Measurements from ENCODE around the gene PTCD2.

Gene PTCD2

DNA sequence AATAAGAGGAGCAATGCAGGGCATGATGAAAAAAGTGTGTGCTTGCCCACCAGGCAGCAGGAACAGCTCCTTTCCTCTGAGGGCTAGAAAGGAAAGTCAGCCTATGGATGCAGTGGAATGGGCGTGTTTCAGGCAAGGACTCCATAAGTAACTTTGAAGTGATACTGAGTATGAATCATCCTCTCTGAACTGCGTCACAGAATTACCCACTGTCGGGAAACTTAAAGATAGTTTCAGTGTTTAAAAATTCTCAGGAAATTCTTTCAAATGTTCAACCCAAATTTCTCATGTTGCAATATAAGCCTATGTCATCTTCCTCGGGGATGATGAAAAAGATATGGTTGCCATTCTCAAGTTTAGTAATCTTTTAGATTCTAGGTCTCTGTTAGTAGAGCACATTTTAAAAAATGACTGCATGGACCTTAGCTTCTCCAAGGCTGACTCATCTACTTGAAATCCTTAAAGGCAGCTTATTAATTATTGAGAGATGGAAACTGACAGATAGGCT, 27.7 kb downstream of the PTCD2 start:
- H3K4me3 ChIP-seq (ENCODE audit: low read depth, low read length), result no peak overlapping the region
- TF ChIP-seq, protein P1, sequence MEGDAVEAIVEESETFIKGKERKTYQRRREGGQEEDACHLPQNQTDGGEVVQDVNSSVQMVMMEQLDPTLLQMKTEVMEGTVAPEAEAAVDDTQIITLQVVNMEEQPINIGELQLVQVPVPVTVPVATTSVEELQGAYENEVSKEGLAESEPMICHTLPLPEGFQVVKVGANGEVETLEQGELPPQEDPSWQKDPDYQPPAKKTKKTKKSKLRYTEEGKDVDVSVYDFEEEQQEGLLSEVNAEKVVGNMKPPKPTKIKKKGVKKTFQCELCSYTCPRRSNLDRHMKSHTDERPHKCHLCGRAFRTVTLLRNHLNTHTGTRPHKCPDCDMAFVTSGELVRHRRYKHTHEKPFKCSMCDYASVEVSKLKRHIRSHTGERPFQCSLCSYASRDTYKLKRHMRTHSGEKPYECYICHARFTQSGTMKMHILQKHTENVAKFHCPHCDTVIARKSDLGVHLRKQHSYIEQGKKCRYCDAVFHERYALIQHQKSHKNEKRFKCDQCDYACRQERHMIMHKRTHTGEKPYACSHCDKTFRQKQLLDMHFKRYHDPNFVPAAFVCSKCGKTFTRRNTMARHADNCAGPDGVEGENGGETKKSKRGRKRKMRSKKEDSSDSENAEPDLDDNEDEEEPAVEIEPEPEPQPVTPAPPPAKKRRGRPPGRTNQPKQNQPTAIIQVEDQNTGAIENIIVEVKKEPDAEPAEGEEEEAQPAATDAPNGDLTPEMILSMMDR (IDR thresholded peaks at IDR 0.05; ENCODE audit: borderline replicate concordance, insufficient read depth, low read depth, low read length), result no peak

DNA sequence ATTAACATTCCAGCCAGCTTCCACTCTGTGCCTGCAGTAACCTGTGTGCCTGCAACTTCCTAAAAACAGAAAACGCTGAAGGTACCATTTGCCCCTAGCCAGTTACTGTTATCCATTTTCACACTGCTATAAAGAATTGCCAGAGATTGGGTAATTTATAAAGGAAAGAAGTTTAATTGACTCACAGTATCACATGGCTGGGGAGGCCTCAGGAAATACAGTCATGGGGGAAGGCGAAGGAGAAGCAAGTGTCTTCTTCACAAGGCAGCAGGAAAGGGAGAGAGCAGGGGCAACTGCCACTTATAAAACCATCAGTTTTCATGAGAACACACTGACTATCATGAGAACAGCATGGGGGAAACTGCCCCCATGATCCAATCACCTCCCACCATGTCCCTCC, 31.2 kb downstream of the PTCD2 start:
- H3K4me3 ChIP-seq (ENCODE audit: low read depth, low read length), result no peak overlapping the region
- TF ChIP-seq, protein P1 (IDR thresholded peaks at IDR 0.05; ENCODE audit: borderline replicate concordance, insufficient read depth, low read depth, low read length), result no peak

DNA sequence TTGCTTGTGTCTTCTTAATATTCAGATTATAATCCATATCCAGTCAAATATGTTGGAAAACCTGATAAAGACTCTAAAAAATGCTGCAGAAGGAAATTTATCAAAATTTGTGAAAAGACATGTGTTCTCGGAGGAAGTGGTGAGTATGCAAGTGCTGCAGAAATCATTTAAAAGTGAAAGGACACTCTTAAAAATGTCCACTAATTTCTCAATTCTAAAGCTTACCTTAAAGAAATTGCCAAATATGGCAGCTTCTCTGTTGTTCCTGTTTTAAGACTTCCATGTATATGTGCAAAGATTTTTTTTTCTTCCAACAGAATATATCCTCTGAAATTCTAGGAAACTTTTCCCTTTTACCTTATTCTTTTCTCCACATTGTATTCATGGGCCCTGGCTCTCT, 32.4 kb downstream of the PTCD2 start:
- TF ChIP-seq, protein P1 (IDR thresholded peaks at IDR 0.05; ENCODE audit: borderline replicate concordance, insufficient read depth, low read depth, low read length), result no peak
- no peak overlapping the region for H3K4me3 ChIP-seq (ENCODE audit: low read depth, low read length)

DNA sequence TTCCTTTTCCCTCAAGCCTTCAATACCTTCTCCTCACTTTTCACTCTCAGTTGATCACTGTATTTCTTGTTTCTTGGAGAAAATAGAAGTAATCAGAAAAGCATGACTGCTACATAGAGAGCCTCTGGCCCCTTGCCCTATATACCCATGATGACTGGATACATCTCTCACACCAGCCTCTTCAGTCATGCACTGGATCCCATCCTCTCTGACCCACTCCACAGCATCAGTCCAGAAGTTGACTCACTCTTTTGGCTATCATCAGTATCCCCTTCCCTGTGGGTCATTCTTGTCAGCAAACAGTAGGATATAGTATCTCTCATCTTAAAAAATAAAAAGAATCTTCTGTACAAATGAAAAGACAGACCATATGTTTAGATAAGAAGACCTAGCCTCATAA, 32.9 kb downstream of the PTCD2 start:
- TF ChIP-seq, protein P1 (IDR thresholded peaks at IDR 0.05; ENCODE audit: borderline replicate concordance, insufficient read depth, low read depth, low read length), result no peak
- no peak overlapping the region for H3K4me3 ChIP-seq (ENCODE audit: low read depth, low read length)

DNA sequence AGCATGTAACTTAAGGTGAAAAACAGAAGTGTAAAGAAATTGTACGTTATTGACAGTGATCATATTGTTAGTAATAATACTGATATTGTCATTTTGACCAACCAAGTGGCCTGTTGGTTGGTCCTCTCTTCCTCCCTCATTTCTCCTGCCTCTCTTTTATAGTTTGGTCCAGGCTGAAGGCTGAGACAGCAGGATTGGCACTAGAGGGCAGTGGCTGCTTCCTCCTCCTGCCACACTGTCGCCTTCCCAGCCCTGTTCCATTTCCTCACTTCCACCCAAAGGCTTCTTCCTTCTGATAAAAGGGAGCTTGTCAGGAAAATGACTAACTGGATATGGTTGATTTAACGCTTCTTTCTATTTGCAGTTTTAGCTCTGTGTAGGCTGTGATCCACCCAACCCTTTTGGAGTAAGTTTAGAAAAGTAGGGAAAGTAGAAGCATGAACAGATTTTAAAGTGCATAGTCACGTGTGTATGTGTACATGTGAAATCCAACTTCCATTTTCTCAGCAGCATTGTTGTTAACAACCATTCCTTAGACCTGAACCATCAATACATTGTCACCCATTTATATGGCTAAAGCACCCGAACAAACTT, 35.6 kb downstream of the PTCD2 start:
- no peak overlapping the region for H3K4me3 ChIP-seq (ENCODE audit: low read depth, low read length)
- TF ChIP-seq, protein P1 (IDR thresholded peaks at IDR 0.05; ENCODE audit: borderline replicate concordance, insufficient read depth, low read depth, low read length), result no peak

DNA sequence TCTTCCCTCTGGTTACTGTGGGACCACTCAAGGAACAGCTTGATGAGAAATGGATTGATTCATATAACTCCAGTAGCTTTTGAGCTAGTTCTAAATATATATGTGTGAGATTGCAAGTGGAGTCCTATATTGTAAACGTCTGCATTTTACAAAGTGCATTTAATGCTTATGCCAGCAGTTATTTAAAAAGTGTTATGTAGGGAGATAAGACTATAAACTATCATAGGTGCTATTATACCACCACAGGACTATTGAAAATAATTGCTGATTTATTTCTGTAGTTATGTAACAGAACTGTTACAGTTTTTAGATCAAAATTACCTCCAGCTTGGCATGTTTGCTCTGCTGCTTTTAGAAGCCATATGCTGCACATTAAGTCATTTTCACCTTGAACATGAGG, 36.2 kb downstream of the PTCD2 start:
- H3K4me3 ChIP-seq (ENCODE audit: low read depth, low read length), result no peak overlapping the region
- TF ChIP-seq, protein P1 (IDR thresholded peaks at IDR 0.05; ENCODE audit: borderline replicate concordance, insufficient read depth, low read depth, low read length), result no peak

DNA sequence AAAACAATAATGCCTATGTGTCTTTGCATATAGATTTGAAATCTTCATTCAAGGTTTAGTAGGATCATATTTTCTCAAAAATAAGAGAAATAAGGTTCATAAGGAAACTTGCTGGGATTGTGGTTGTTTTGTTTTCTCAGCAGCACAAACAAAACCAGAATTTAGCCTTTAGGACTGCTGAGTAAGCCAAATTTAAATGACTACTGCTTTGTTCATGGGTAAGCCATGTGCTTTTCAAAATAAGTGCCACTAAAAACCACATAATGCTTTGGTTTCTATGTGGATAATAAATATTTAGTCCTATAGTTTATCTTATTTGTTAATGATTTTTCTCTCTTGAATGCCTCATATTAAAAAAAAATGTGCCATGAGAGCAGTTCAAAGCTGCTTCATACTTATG, 38.8 kb downstream of the PTCD2 start:
- TF ChIP-seq, protein P1 (IDR thresholded peaks at IDR 0.05; ENCODE audit: borderline replicate concordance, insufficient read depth, low read depth, low read length), result no peak
- H3K4me3 ChIP-seq (ENCODE audit: low read depth, low read length), result no peak overlapping the region

Data from GM12875 (cell line).